ENCODE results near the gene TUBB4A. TPM values are rescaled to one million over a fixed set of nuclear protein-coding genes. Genes with fewer than 3 reads are reported as not detected.
A peak's percentile ranks its signal among the peaks of the same experiment; 100 is the strongest.

Gene TUBB4A
- total RNA-seq, 1 experiment from 2014 or later: not detected

DNA sequence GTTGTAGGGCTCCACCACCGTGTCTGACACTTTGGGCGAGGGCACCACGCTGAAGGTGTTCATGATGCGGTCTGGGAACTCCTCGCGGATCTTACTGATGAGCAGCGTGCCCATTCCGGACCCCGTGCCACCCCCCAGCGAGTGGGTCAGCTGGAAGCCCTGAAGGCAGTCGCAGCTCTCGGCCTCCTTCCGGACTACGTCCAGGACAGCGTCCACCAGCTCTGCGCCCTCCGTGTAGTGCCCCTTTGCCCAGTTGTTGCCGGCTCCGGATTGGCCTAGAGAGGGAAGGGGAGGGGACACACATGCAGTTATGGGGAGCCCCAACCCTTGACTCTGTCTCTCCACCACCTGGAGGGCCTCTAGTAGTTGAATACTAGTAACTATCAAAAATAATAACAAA, 6.2 kb downstream of the TUBB4A start:
- no peak for DNase-seq (ENCODE audit: low read depth)

DNA sequence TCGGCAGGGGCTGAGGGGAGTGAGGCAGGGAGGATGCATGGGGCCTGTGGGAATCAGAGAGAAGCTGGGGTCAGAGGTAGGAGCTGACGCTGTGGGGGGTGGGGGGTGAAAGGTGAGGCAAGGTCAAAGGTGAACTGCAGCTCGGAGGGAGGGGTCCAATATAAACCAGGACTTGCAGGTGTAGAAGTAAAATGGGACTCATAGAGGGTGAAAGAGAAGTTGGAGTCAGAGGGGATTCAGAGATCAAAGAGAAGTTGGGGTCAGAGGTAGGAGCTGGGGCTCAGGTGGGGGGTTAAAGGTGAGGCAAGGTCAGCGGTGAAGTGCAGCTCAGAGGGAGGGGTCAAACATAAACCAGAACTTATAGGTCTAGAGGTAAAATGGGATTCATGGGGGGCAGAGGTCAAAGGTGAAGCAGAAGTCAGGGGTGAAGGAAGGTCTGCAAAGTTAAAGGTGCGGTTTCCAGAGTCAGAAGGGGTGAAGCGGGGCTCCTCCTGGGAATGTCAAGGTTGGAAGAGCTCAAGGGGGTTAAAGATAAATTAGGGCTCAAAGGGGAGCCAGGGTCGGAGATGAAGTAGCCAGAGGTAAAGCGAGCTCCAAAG, 7.6 kb downstream of the TUBB4A start:
- no peak for DNase-seq (ENCODE audit: low read depth)

DNA sequence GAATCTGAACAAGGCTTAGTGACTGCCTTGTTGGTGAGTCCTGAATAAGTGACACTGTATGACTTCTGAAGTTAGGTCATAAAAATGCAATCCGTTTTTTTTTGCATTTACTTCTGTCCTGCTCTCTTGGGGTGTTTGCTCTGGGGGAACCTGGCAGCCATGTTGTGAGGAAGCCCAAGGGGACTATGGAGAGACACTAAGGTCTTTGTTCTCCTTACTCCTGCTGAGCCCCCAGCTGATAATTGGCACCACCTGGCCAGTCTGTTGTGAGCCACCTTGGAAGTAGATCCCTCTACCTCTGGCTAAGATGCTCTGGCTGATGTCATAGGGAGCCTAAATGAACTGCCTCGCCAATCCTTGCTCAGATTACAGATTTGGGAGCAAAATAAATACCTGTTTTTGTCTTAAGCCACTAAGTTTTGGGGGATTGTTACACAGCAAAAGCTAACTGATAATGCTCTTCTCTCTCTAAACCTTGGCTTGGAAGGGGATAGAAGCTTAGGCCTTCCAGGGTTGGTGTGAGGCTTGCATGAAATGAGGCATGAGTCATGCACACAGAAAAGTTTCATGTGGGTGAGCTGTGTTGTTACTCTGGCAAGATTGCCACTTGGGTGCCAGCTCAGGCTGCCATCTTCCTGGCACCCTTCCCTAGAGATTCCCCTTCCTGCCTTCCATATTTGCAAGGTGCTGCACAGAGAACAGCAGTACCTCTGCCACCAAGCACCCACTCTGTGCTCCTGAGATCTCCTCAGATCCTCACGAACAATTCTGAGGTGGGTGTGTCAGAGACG, 10.1 kb downstream of the TUBB4A start:
- DNase-seq (ENCODE audit: low read depth): no peak

DNA sequence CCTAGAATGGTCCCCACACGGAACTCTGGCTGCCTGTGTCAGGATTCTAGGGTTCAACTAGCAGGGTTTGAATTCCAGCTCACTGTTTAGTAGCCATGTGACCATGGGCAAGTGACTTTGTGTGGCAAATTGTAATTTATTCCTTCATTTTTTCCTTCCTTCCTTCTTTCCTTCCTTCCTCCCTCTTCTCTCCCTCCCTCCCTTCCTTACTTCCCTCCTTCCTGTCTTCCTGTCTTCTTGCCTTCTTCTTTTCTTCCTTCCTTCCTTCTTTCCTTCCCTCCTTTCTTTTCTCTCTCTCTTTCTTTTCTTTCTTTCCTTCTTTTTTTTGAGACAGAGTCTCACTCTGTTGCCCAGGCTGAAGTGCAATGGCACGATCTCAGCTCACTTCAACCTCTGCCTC, 12.0 kb downstream of the TUBB4A start:
- DNase-seq (ENCODE audit: low read depth): no peak

DNA sequence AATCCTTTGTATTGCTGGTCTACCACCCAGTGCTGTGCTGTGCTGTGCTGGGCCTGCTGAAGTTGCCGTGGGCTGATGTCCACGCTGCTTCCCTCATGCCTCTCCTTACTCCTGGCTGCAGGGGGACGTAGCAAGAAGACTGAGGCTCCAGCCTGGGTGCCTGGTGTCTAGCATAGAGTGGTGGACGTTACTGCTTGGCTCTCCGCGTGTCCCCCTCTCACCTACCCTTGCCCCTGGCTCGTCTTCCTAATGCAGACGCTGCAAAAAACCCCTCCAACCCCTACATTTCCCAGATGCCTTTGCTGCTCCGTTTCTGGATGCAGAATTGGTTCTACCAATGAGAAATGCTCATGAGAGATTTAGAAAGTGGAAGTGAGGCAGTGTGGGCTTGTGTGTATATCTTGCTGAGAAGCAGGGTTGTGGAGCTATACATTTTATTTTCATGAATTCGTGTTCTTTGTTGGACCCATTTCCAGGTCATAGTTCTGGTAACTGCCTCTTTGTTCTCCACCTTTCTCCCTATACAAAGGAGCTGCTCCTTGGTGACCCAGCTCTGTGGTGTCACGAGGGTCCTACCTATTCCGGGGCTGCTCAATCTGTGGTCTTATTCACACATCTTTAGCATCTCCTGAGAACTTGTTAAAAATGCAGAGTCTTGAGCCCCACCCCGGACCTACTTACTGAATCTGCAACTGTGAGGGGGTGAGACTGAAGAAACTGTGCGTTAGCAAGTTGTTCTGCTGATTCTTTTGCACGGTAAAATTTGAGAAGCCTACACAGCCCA, 12.6 kb downstream of the TUBB4A start:
- DNase-seq (ENCODE audit: low read depth): no peak

DNA sequence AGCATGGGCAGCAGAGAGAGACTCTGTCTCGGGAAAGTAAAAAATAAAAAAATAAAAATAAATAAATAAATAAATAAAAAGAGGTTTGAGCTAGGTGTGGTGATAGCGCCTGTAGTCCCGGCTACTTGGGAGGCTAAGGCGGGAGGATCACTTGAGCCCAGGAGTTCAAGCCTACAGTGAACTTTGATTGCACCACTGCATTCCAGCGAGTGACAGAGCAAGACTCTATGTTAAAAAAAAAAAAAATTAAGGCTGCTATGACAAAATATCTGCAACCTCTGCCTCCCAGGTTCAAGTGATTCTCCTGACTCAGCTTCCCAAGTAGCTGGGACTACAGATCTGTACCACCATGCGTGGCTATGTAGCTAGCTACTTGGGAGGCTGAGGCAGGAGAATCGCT, 17.3 kb downstream of the TUBB4A start:
- no peak for DNase-seq (ENCODE audit: low read depth)

DNA sequence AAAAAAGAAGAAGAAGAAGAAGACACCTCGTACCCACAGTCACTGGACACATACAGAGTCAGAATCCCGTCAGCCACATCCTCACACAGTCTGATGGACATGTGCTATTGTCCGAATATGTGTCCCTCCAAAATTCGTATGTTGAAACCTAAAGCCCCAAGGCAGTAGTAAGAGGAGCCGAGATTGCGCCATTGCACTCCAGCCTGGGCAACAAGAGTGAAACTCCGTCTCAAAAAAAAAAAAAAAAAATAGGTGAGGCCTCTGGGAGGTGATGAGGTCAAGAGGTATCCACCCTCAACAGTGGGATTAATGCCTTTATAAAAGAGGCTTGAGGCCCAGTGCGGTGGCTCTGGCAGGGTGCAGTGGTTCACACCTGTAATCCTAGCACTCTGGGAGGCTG, 17.9 kb downstream of the TUBB4A start:
- DNase-seq (ENCODE audit: low read depth): no peak

DNA sequence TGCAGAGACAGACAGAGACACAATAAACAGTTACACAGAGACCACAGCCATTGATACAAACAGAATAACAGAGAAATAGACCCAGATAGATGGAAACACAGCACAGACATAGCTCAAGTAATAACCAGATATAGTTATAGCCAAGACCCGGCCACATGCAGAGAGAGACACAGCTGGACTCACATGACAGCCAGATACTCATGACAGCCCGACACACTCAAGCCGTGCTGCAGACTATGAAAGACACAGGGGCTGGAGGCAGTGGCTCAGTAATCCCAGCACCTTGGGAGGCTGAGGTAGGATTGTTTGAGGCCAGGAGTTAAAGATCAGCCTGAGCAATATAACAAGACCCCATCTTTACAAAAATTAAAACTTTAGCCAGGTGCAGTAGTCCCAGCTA, 18.9 kb downstream of the TUBB4A start:
- DNase-seq (ENCODE audit: low read depth): no peak

DNA sequence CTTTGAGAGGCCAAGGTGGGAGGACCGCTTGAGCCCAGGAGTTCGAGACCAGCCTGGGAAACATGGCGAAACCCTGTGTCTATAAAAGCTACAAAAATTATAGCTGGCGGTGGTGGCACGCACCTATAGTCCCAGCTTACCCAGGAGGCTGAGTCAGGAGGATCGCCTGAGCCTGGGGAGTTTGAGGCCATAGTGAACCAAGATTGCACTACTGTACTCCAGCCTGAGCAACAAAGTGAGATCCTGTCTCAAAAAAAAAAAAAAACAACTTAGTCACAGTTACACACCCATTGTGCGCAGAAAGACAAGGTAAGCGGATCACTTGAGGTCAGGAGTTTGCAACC, 19.8 kb downstream of the TUBB4A start:
- DNase-seq (ENCODE audit: low read depth): no peak

DNA sequence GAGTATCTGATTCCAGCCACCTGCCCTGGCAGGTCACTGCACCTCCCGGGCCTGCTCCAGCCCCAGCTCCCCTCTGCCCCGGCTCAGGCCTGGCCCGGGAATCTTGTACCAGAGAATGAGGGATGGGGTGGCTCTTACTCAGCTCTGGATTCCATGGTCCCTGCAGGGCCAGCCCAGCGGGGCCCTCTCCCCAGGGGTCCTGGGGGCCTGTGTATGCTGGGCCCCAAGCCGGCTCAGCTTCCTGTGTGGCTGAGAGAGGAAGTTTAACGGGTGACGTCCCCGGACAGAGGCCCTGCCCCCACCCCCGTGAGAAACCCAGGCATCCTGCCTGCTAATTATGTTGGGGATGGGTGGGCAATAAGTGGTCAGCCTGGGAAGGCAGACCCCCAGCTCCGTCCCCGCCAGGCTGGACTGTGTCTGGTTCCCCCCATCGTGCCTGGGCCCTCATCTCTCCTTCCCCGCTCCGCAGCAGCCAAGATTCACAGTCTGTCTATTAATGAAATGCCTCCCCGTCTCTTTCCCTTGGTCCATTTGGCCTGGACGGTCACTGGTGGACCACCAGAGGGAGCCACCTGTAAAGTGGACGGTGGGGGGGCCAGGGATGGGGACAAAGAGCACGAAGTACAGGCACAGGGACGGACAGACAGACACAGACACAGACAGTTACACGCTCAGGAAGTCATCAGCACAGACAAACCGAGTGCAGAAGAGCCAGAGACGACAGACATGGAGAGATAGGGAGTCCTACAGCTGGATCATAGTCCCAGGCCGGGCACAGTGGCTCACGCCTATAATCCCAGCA, 20.4 kb downstream of the TUBB4A start, which contains the start of gene DENND1C:
Gene DENND1C (minus strand): TSS at position 247 of the 802 bp plus-strand sequence. CDS start 92 bp downstream, at position 155.
- no peak for DNase-seq (ENCODE audit: low read depth)

DNA sequence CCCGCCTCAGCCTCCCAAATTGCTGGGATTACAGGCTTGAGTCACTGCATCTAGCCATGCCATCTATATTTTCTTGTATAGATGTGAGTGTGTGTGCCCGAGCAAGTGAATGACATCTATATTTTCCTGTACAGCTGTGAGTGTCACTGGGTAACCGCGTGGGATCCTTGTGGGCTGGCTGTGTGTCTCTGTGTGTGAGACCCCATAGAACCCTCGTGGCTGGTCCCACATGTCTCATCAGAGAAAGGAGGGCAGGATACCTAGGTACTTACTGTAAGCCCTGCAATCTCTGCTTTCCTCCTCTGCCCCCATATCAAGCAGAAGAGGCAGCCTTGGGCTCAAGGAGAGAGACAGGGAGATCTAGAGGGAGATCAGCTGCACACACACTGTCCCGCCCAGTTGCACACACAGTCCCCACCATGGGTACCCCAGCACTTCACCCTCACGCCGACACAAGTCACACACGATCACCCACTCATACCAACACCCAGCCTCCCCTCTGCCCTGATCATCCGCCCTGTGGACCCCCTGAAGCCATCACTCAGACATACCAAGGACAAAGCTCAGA, 21.2 kb downstream of the TUBB4A start:
- DNase-seq (ENCODE audit: low read depth): no peak

DNA sequence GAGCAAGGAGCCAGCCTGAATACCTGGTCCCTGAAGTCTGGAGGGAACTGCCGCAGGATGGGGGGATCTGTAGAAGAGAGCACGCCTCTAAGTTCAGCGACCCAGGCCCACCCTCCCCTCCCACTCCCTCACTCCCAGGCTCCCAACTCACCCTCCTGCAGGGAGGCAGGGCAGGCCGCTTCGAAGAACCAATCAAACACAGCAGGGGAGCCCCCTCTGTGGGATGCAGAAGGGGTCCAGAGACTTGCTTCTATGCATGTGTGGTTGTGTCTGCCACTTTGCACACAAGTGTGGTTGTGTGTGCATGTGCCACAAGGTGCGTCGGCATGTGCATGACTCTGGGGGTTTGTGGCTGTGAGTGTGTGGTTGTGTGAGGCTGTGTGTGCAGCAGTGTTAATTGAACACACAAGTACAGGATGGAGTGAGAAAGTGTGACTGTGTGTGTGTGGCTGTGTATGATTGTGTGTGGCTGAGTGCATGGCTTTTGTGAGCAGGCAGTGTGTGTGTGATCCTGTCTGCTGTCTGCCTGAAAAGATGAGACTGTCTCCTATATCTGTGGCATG, 22.2 kb downstream of the TUBB4A start:
- no peak for DNase-seq (ENCODE audit: low read depth)

DNA sequence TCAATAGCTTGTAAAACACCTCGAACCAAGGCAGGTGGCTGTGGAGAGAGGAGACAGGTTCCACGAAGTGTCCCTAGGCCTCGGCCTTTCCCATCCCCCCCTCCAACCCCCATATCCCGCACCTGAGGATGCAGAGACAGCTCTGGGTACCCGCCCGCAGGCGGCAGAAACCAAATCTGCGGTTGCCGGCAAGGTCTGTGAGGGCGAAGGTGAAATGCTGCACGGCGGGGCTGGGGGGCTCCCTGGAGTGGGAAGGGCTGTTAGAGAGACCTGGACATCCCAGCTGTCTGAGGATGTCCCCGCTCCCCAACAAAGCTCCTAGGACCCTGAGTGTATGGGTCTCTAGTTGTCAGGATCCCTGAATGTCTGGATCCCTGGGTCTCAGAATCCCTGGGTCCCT, 23.3 kb downstream of the TUBB4A start:
- no peak for DNase-seq (ENCODE audit: low read depth)

DNA sequence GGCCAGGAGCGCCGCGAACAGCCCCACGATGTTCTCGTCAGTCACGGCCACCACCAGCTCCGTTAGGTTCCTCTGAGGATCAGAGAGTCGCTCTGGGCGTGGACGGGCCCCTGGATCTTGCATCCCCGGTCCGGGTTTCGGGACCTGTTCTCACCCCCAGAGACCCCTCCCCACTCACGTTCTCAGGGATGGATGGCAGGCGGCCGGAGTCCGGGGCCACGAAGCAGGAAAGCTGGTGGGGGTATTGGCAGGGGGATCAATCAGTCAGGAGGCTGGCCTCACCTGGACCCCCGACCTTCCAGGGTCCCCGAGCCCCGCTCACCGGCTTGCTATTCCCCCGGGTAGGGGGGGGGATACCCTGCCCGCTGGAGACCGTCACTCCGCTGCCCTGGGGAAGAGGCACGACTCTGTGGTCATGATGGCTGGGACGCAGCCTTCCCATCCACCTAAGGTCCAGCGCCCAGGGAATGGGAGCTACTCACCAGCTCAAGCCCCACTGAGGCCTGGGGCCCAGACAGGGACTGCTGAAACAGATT, 25.1 kb downstream of the TUBB4A start:
- no peak for DNase-seq (ENCODE audit: low read depth)

DNA sequence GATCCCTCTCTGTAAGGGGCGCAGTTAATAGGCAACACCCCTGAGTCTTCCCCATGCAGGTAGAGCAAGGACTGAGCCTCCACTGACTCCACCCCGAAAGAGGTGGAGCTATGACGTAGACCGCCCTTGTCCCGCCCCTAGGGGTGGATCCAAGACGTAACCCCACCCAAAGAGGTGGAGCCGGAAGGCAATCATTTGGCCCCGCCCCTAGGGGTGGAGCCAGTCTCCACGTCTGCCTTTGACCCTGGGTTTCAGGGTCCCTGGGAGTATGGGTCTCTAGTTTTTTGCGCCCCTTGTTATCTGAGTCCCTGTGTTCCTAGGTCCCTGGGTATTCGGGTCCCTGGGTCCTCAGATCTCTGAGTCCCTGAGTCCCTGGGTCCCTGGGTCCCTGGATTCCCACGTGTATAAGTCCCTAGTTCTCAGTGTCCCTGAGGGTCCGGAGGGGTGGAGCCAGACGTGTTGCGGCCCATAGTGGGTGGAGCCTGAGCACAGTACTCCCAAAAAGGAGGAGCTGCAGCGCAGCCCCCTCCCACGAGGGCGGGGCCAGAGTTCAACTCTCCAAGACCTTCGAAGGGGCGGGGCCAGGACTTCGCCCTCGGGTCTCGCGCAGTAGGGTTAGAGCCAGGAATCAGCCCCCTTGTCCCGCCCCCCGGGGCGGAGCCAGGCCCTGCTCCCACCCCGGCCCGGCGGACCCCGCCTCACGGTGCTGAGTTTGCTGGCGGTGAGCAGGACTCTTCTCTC, 25.8 kb downstream of the TUBB4A start:
- peak; percentile 34 for DNase-seq (ENCODE audit: low read depth)

DNA sequence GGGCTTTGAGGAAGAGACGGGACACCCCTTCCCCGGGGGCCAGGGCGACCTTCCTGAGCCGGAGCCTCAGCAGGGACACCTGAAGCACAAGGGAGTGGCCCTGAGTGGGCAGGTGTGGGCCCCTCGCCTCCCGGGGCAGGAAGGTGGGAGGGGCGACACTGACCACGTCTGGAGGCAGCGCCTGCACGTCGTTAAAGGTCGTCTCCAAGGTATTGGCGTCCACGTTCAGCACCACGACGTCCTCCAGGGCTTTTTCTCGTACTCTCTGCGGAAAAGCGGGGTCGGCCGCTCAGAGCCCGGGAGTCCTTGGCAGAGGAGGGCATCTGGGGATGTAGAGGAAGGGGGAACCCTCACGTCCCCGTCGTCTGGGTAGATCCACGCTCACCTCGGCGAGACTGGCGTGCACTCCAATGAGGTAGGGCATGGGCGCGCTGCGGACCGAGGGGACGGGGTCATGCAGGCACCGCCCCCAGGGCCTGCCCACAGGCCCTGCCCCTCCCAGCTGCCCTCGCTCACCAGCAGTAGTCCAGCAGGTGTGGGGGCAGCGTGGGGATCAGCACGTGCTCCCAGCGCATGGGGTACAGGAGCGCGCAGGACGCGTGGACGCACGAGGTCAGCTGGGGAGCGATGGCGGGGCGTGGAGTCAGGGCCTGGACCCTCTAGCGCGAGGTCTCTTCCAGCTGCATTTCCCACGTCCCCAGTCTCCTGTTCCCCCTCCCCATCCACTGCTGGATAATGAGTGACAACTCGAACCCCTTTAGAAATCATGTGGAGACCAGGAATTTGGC, 26.6 kb downstream of the TUBB4A start:
- no peak for DNase-seq (ENCODE audit: low read depth)

DNA sequence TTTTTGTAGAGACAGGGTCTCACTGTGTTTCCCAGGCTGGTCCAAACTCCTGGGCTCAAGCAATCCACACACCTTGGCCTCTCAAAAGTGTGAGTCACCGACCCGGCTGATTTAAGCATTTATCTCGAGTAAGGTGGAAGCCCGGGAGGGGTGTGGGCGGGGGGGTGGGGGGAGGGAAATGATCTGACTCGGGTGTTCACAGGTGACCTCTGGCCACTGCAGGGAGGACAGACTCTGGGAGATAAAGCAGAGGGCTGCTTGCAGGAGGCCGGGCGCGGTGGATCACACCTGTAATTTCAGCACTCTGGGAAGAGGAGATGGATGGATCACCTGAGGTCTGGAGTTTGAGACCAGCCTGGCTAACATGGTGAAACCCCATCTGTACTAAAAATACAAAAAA, 28.5 kb downstream of the TUBB4A start:
- DNase-seq (ENCODE audit: low read depth): no peak

DNA sequence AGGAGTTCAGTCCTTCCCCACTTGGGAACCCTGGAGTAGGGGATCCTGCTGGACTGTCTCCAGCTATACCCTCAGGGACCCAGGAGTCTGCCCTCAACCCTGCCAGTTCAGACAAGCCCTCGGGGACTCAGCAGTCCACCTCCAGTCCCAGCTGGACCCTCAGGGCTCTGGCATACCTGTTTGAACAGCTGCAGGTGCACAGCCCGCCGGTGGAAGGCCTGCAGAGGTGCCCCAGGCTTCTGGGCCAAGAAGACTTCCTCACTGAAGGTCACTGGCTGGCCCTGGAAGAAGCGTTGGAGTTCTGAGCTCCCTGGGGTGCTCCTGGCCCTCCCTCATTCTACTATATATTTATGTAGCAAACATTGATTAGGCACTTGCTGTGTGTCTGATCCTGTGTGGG, 29.4 kb downstream of the TUBB4A start:
- DNase-seq (ENCODE audit: low read depth): no peak

DNA sequence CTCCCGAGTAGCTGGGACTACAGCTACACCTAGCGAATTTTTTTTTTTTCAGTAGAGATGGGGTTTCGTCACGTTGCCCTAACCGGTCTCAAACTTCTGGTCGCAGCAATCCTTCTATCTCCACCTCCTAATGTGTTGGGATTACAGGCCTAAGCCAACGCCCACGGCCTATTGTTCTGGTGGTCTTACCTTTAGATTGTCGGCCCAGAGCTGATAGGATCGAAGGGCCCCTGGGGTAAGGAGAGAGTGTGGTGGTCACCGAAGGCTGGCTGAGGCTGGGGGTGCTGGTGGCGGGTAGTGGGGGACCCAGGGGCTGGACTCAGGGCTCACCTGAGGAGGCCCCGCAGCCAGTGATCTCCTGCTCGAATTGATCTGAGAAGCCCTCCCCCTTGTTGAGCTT, 31.0 kb downstream of the TUBB4A start:
- DNase-seq (ENCODE audit: low read depth): no peak

DNA sequence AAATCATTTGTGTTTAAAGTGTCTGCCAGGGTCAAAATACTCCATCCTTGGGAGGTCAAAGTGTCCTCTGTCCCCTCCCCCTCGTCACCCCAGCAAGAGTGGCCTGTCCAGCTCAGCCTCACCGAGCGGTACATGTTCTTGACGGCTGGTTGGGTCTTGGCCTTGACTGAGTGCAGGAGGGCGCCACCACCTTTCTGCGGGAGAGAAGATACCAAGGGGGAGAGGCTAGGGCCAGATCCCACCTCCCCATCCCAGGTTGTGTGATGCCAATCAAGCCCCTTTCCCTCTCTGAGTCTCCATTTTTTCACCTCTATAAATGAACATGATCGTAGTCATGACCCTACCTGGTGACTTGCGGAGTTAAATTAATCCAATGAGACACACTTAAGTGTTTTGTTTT, 31.9 kb downstream of the TUBB4A start:
- no peak for DNase-seq (ENCODE audit: low read depth)
